CD4-positive, alpha-beta T cell treated with Interleukin-2 at 100 ng/mL for 4 hours (primary cell): ENCODE data around the gene TMEM255B.

ENCODE experiments used
- DNase-seq: peaks from one replicate; pipeline ENCODE4 v3.0.0-alpha.2; 2020; ENCODE audit warnings: low spot score

The TMEM255B gene

GRCh38 chr13:113849546-113849945 lies 90.5 kb downstream of the TMEM255B start:
- DNase-seq: no peak

DNA sequence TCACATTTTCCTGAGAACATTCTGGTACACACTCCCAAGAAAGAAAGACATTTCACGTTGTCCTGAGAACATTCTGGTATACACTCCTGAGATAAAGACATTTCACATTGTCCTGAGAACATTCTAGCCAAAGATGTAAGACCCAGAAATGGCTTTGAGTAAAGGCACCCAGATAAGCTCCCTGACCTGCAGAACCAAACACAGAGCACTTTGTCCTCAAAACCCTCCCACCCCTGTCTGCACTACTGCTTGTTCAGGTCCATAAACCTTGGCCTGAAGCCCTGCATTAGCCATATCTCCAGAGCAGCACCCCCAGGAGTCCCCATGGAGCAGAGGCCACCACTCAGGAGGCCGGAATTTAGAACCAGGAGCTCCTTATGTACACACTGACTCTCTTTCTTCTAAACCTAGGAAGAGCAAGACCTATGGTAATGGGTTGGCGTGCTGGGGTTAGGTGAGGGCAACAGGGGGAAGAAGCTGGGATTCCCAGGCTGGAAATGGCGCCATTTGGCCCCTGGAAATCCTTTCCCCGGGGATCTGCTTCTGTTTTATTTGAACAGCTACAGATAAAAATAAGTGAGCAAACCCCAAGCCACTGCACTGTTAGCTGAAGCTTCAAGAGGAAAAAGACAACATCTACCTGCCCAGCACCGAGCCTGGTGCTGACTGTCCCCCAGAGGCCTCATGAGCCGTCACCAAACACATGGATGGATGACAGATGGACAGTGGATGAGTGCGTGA lies 91.1 kb downstream of the TMEM255B start:
- DNase-seq: no peak

- no peak for DNase-seq
These were observed 91.9 kb downstream of the TMEM255B start for GRCh38 chr13:113850722-113851479.

- no peak for DNase-seq
These were observed 92.4 kb downstream of the TMEM255B start for GRCh38 chr13:113851480-113851803.

DNA sequence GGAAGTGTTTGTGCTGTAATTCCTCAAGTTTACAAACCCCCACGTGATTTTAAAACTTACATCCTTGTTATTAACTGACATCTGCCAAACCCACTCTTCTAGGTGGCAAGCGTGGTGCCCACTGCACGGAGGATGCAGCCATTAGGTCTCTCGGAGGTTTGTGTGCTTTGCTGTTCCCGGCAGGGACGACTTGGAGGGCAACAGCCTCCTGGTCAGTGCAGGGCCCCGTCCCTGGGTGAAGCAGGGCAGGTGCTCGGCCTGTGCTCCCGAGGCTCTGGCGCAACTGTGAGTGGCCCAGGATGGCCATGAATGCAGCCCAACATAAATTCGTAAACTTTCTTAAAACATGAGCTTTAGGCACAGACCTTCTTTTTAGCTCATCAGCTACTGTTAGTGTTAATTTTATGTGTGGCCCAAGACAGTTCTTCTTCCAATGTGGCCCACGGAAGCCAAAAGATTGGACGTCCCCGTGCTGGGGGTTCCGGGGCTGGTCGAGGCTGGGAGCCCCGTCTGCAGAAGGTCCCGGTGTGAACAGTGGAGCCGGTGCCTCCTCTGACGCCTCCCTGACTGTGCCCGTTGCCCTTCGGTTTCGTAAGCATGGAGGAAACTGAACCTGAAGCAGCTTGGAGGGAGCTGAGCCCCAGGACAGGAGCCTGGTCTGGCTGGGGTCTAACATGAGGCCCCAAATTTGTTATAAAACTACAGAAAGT lies 93.0 kb downstream of the TMEM255B start:
- DNase-seq: no peak

- DNase-seq: no peak
These were observed 93.8 kb downstream of the TMEM255B start for GRCh38 chr13:113852536-113853517.

DNA sequence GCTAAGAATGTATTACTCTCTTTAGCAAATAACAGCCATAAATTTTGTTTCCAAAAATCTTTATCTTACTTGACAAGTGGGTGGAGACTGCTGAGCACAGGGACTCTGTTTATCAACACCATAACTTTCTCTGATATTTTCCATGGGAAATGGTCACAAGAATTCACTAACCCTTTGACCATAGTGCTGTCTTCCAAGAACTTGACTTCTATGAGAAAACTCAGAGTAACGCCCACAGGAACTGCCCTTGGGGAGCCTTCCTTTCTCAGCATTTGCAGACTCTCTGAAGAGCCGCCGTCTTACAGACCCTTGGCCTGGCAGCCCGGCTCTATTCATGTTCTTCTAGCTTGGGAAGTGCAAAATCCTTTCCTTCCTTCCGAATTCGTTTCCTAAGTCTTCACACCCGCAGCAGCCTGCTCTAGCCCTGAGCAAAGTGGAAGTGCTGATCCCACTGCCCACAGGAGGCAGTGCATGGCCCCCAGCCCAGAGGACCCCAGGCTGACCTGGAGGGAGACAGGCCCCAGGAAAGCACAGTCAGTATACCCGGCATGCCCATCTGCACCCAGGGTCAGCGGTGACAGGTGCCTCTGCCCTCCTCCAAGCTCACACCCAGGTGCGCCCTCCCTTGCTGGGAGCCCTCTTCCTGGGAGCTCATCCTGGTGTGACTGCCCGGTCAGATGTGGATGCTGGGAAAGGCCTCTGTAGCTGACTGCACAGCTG lies 94.7 kb downstream of the TMEM255B start:
- DNase-seq: no peak

DNA sequence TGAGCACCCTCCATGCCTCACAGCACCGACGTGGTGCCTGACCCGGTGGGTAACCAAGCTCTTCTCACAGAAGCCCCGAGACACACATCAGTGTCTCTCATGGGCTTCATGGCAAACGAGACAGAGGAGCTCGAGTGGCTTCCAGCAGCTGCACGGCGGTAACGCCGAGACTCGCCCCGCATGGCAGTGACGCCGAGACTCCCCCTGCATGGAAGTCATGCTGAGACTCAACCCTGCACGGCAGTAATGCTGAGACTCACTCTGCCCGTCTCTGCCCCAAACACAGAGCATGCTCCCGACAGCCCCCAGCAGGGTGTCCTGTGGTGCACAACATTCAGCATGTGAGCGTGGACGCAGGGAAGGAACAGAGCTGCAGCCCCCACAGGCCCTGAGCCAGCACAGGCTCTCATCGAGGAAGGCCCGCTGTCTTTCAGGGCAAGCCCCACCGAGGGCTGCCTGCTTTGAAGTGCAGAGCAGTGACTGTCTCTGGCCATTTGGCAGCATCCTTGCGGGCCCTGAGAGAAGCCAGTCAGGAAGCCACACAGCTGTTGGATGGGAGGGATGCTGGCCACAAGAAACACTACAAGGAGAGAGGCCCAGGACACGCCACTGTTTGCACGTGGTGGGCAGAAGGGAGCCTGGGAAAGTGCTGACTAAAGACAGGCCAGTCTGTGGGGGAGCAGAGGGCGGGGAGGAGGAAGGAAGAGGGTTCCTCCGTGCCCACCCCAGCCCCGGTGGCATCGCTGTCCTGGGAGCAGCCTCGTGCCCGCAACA lies 95.4 kb downstream of the TMEM255B start:
- DNase-seq: no peak

GRCh38 chr13:113855012-113855921 lies 96.2 kb downstream of the TMEM255B start:
- DNase-seq: no peak

- no peak for DNase-seq
These were observed 97.1 kb downstream of the TMEM255B start for GRCh38 chr13:113855931-113856715.

- no peak for DNase-seq
These were observed 97.7 kb downstream of the TMEM255B start for GRCh38 chr13:113856716-113857065.

GRCh38 chr13:113857531-113858195 lies 98.6 kb downstream of the TMEM255B start:
- no peak for DNase-seq

- DNase-seq: no peak
These were observed 100.5 kb downstream of the TMEM255B start for GRCh38 chr13:113859311-113860050.

- no peak for DNase-seq
These were observed 101.1 kb downstream of the TMEM255B start for GRCh38 chr13:113860051-113860664.

DNA sequence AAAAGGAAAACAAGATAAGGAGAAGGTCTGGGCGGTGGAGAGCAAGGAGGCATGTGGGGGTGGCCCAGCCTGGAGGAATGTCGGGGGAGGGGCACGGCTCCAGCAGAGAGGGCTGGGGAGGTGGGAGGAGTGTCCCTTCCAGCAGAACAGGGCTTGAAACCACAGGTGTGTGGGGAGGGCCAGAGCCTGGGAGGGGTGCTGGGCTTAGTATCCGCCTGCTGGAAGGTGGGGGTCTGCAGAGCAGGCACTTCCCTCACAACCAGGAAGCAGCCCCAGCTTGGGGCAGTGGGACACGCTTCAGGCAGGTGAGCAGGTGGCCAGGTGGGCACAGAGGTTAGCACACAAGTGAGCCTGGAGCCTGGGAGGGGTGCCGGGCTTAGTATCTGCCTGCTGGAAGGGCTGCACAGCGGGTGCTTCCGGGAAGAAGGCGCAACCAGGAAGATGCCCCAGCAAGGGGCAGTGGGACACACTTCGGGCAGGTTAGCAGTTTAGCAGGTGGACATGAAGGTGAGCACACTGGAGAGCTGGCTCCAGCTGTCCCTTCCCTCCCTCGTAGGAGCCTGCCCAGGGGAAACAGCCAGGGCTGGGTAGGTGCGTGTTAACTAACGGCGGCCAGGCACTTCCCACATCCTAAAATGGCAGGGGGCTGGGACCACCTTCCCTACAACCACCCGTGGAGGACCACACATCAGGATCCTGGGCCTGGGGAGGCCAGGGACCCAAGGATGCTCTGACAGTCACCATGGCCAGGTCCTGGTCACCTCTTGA lies 101.8 kb downstream of the TMEM255B start:
- DNase-seq: no peak

GRCh38 chr13:113861433-113862030 lies 102.5 kb downstream of the TMEM255B start:
- no peak for DNase-seq
